Measurements from ENCODE around the gene HDX. TPM values are rescaled to one million over a fixed set of nuclear protein-coding genes. Genes with fewer than 3 reads are reported as not detected.

HDX gene
- polyA plus RNA-seq, 3 donors = 2.1 to 3.9 (median 2.8) TPM

- Histone ChIP-seq H3K27ac (ENCODE audit: low read depth in 1 of 2, low read length in 2 of 2) (peak overlapping the region in 1 of 2 donors; percentile 48), H3K36me3 (replicated peaks in 1 of 2; ENCODE audit: control insufficient read depth in 1 of 2, insufficient read depth in 2 of 2, low read length in 2 of 2) (no peaks in the 10 kb centered on the region), H2AFZ (ENCODE audit: insufficient read depth, low read depth, low read length, poor library complexity, severe bottlenecking) (no peak overlapping the region), H3K79me2 (ENCODE audit: insufficient read depth, low read length) (no peaks in the 10 kb centered on the region), H3K27me3 (ENCODE audit: control insufficient read depth in 2 of 2, insufficient read depth in 2 of 2, low read length in 2 of 2) (no peaks in the 10 kb centered on the region), H3K9me3 (replicated peaks in 1 of 2; ENCODE audit: control insufficient read depth in 1 of 2, insufficient read depth in 1 of 2, low read length in 2 of 2) (no peaks in the 10 kb centered on the region), H3K4me2 (replicated peaks; ENCODE audit: extremely low read depth, low read length, poor library complexity, severe bottlenecking) (peak overlapping the region; percentile 6), H3K9ac (ENCODE audit: insufficient read depth, low read length, poor library complexity, severe bottlenecking) (no peak overlapping the region), H3K4me1 (ENCODE audit: control insufficient read depth in 1 of 2, insufficient read depth in 2 of 2, low read length in 2 of 2) (peaks cover 35 to 37% of the 10 kb centered on the region in 2 donors), H4K20me1 (ENCODE audit: insufficient read depth, low read length) (no peaks in the 10 kb centered on the region), H3K4me3 (replicated peaks in 1 of 3; ENCODE audit: low read depth in 2 of 3, low read length in 3 of 3) (peak overlapping the region in 1 of 3 experiments; percentile 30)
- intact Hi-C loops (cut with micrococcal nuclease) = no loop called here
- peak; percentile 31 to 58 (median 47) for DNase-seq
- Mint-ChIP-seq H3K36me3 (peaks cover 0 to under 1% of the 10 kb centered on the region in 2 donors), H3K27me3 (ENCODE audit: low read depth in 3 of 3) (peaks cover 0 to 2% (median 1%) of the 10 kb centered on the region in 3 donors), H3K4me3 (no peak overlapping the region), H3K27ac (peak overlapping the region in 4 of 7 donors; percentile 38 to 75 (median 50)), H3K9me3 (peaks cover under 1 to 8% (median 2%) of the 10 kb centered on the region in 7 donors), H3K4me1 (peaks cover 45% of the 10 kb centered on the region)
- TF ChIP-seq CTCF (IDR thresholded peaks at IDR 0.05) = no peak
These were observed 87.1 kb downstream of the HDX start for GRCh38 chrX:84415140-84415539.

- WGBS (ENCODE audit: insufficient coverage) = no CpG with 5 or more reads among the region's 1 CpG
- TF ChIP-seq CTCF (IDR thresholded peaks at IDR 0.05) = no peak
- Histone ChIP-seq H3K79me2 (ENCODE audit: insufficient read depth, low read length) (no peaks in the 10 kb centered on the region), H4K20me1 (ENCODE audit: insufficient read depth, low read length) (no peaks in the 10 kb centered on the region), H3K27me3 (ENCODE audit: control insufficient read depth in 2 of 2, insufficient read depth in 2 of 2, low read length in 2 of 2) (no peaks in the 10 kb centered on the region), H3K9ac (ENCODE audit: insufficient read depth, low read length, poor library complexity, severe bottlenecking) (no peak overlapping the region), H3K36me3 (replicated peaks in 1 of 2; ENCODE audit: control insufficient read depth in 1 of 2, insufficient read depth in 2 of 2, low read length in 2 of 2) (no peaks in the 10 kb centered on the region), H3K4me2 (replicated peaks; ENCODE audit: extremely low read depth, low read length, poor library complexity, severe bottlenecking) (no peak overlapping the region), H3K4me3 (replicated peaks in 1 of 3; ENCODE audit: low read depth in 2 of 3, low read length in 3 of 3) (no peak overlapping the region), H3K27ac (ENCODE audit: low read depth in 1 of 2, low read length in 2 of 2) (no peak overlapping the region), H3K9me3 (replicated peaks in 1 of 2; ENCODE audit: control insufficient read depth in 1 of 2, insufficient read depth in 1 of 2, low read length in 2 of 2) (no peaks in the 10 kb centered on the region), H3K4me1 (ENCODE audit: control insufficient read depth in 1 of 2, insufficient read depth in 2 of 2, low read length in 2 of 2) (peaks cover 3% of the 10 kb centered on the region in 2 donors), H2AFZ (ENCODE audit: insufficient read depth, low read depth, low read length, poor library complexity, severe bottlenecking) (no peak overlapping the region)
- Mint-ChIP-seq H3K27me3 (ENCODE audit: low read depth in 3 of 3) (no peaks in the 10 kb centered on the region), H3K4me1 (peaks cover 11% of the 10 kb centered on the region), H3K36me3 (no peaks in the 10 kb centered on the region), H3K9me3 (peaks cover 0 to 5% (median 2%) of the 10 kb centered on the region in 7 donors), H3K27ac (no peak overlapping the region), H3K4me3 (no peak overlapping the region)
- intact Hi-C loops (cut with micrococcal nuclease) = no loop called here
- no peak for DNase-seq
These were observed 138.6 kb downstream of the HDX start for GRCh38 chrX:84363663-84364062.

Measured in CD14-positive monocyte (primary cell).